Lung (tissue), 12 donors: ENCODE data around the gene P2RX7. TPM values are rescaled to one million over a fixed set of nuclear protein-coding genes. Genes with fewer than 3 reads are reported as not detected.
A peak's percentile ranks its signal among the peaks of the same experiment; 100 is the strongest.

Experiments used
- ATAC-seq: fragments of 200-7000 bp; cut with Tn5 transposase; one replicate; pipeline ENCODE4 v1.9.1; 2020; ENCODE audit warnings: moderate number of reproducible peaks; ENCODE audit not compliant: insufficient read depth, low FRiP score
- DNase-seq, 3 donors: peaks; one replicate each; pipeline ENCODE4 v3.0.0-alpha.2; 2013 to 2017
- H3K27ac ChIP-seq, 2 donors: one replicate each; pipeline ENCODE4 v1.5.1; 2013; ENCODE audit warnings: mild to moderate bottlenecking in 2 of 2, moderate library complexity in 2 of 2, control low read depth in 1 of 2, inconsistent platforms in 1 of 2, low read depth in 1 of 2, low read length in 1 of 2
- H3K27me3 ChIP-seq, 3 donors: one replicate each; pipeline ENCODE4 v1.5.1; 2013; ENCODE audit warnings: low read length in 2 of 3; ENCODE audit not compliant: control insufficient read depth in 3 of 3, insufficient read depth in 3 of 3
- H3K36me3 ChIP-seq, 4 donors: one replicate each; pipeline ENCODE4 v1.5.1; 2013; ENCODE audit warnings: low read length in 4 of 4, mild to moderate bottlenecking in 1 of 4, moderate library complexity in 1 of 4; ENCODE audit not compliant: control insufficient read depth in 4 of 4, insufficient read depth in 4 of 4
- H3K4me1 ChIP-seq, 5 donors: one replicate each; pipeline ENCODE4 v1.5.1; 2013; ENCODE audit warnings: low read length in 5 of 5, mild to moderate bottlenecking in 2 of 5, moderate library complexity in 1 of 5; ENCODE audit not compliant: control insufficient read depth in 5 of 5, insufficient read depth in 5 of 5
- H3K4me3 ChIP-seq: one replicate; pipeline ENCODE4 v1.5.1; 2013; ENCODE audit warnings: mild to moderate bottlenecking, control low read depth, moderate library complexity
- H3K9ac ChIP-seq, 2 donors: one replicate each; pipeline ENCODE4 v1.5.1; 2013; ENCODE audit warnings: low read length in 2 of 2, control low read depth in 1 of 2; ENCODE audit not compliant: insufficient read depth in 1 of 2
- H3K9me3 ChIP-seq, 4 donors: one replicate each; pipeline ENCODE4 v1.5.1; 2013; ENCODE audit warnings: low read length in 3 of 4, mild to moderate bottlenecking in 1 of 4, moderate library complexity in 1 of 4; ENCODE audit not compliant: control insufficient read depth in 4 of 4, insufficient read depth in 3 of 4
- WGBS, 2 donors: extraction: QIAGEN DNeasy Blood & Tissue Kit; methylation state at CpG; one replicate each; pipeline ENCODE4 v1.1.7; 2013; 5-methylcytosine and 5-hydroxymethylcytosine counted together
- polyA plus RNA-seq, 2 donors: library from polyadenylated mRNA; stranded (reverse); fragments of 200-250 nt; gene quantifications; one replicate each; pipeline ENCODE4 v1.2.1, GENCODE V29; 2013
- total RNA-seq, 2 donors: library from RNA; depleted of rRNA in 1 of 2; stranded (reverse); fragments of >200 nt in 1 of 2; gene quantifications; one replicate each; pipeline ENCODE4 v1.2.1, GENCODE V29; 2014 to 2021
- TF ChIP-seq, protein P1 (sequence below): IDR thresholded peaks from 2 replicates; pipeline ENCODE4 v1.5.1; 2012; ENCODE audit warnings: mild to moderate bottlenecking; ENCODE audit errors: control extremely low read depth, extremely low read depth
- donor health status: control.
- donor health status: control.
- donor health status: Bipolar disorder and iron deficiency.
- donor health status: healthy.
- donor health status: DM: yes; HTN: yes; CAD: no.

P2RX7 gene
- total and polyA plus RNA-seq, 4 donors = 5.3 to 17.1 (median 8.3) TPM

- Histone ChIP-seq H3K27ac (peak overlapping the region; percentile 46 to 71), H3K9me3 (no peaks in the 10 kb centered on the region), H3K27me3 (no peaks in the 10 kb centered on the region), H3K4me1 (peaks cover 0 to 9% (median 5%) of the 10 kb centered on the region in 5 donors), H3K4me3 (no peak overlapping the region), H3K36me3 (peaks cover 0 to 14% (median 0%) of the 10 kb centered on the region in 4 donors), H3K9ac (no peak overlapping the region)
- TF ChIP-seq, protein P1, sequence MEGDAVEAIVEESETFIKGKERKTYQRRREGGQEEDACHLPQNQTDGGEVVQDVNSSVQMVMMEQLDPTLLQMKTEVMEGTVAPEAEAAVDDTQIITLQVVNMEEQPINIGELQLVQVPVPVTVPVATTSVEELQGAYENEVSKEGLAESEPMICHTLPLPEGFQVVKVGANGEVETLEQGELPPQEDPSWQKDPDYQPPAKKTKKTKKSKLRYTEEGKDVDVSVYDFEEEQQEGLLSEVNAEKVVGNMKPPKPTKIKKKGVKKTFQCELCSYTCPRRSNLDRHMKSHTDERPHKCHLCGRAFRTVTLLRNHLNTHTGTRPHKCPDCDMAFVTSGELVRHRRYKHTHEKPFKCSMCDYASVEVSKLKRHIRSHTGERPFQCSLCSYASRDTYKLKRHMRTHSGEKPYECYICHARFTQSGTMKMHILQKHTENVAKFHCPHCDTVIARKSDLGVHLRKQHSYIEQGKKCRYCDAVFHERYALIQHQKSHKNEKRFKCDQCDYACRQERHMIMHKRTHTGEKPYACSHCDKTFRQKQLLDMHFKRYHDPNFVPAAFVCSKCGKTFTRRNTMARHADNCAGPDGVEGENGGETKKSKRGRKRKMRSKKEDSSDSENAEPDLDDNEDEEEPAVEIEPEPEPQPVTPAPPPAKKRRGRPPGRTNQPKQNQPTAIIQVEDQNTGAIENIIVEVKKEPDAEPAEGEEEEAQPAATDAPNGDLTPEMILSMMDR = no peak
- DNase-seq = no peak
- no peak for ATAC-seq
- 62 to 78% methylated on average over 11 of the region's 11 CpGs for WGBS, 2 donors
Measured at GRCh38 chr12:121214166-121214777, 81.6 kb downstream of the P2RX7 start.

DNA sequence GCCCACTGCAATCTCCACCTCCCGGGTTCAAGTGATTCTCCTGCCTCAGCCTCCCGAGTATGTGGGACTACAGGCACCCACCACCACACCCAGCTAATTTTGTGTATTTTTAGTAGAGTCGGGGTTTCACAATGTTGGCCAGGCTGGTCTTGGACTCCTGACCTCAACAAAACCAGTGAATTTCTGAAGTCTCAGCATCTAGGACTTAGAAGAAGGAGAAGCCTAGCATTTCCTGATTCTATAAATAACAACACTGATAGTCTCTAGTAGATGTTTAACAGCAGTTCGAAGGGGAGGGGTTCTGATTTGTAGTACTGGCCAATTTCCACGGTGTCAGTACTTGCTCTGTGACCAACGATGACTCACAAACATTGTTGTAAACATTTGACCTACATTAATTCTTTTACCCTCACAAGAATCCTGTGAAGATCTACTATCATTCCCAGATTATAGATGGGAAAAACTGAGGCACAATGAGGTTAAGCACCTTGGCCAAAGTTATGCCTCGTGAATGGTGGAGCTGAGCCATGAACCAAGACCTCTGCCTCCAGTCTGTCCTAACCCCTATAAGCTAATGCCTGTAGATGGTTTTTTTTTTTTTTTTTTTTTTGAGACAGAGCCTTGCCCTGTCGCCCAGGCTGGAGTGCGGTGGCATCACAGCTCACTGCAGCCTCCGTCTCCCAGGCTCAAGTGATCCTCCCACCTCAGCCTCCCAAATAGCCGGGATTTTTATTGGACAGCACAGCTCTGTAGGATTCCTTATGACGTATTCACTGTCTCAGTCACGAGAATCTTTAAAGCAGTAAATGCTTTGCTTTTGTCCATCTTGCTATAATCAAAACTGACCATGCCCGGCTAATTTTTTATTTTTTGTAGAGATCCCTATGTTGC, 82.4 kb downstream of the P2RX7 start:
- peak overlapping the region; percentile 46 to 71 for H3K27ac ChIP-seq
- ATAC-seq (peak; percentile 19), DNase-seq (peak; percentile 30 to 79 (median 62))
- H3K4me1 ChIP-seq = peaks cover 0 to 9% (median 5%) of the 10 kb centered on the region in 5 donors
- no peak overlapping the region for H3K4me3 ChIP-seq
- no peaks in the 10 kb centered on the region for H3K9me3 ChIP-seq
- peaks cover 0 to 14% (median 0%) of the 10 kb centered on the region in 4 donors for H3K36me3 ChIP-seq
- TF ChIP-seq, protein P1 = no peak
- 57 to 63% methylated on average over 14 of the region's 14 CpGs for WGBS, 2 donors
- H3K27me3 ChIP-seq = no peaks in the 10 kb centered on the region
- H3K9ac ChIP-seq = no peak overlapping the region

DNA sequence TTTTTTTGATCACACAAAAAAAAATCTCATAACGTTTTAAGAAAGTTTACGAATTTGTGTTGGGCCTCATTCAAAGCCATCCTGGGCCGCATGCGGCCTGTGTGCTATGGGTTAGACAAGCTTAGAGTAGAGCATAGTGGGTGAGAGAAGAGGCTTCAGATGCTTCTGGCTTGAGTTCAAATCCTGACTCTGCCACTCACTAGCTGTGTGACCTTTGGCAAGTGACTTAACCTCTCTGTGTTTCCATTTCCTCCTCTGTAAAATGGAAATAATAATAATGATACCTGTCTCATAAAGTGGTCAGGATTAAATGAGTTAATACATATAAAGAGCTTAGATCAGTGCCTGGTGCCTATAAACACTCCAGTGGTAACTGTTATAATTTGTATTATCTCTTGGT, 83.4 kb downstream of the P2RX7 start:
- H3K27me3 ChIP-seq = no peaks in the 10 kb centered on the region
- no peak overlapping the region for H3K9ac ChIP-seq
- TF ChIP-seq, protein P1 = no peak
- peaks cover 0 to 14% (median 0%) of the 10 kb centered on the region in 4 donors for H3K36me3 ChIP-seq
- ATAC-seq (no peak), DNase-seq (no peak)
- no peak overlapping the region for H3K4me3 ChIP-seq
- H3K9me3 ChIP-seq = no peaks in the 10 kb centered on the region
- no peak overlapping the region for H3K27ac ChIP-seq
- H3K4me1 ChIP-seq = peaks cover 0 to 5% (median 2%) of the 10 kb centered on the region in 5 donors
- WGBS, 2 donors = 95 to 98% methylated on average over 4 of the region's 4 CpGs
